HL-60/S4 (cell line): Measurements from ENCODE around the gene GPN2.
"Not testable (repeated sequence)": the region's sequence is repeated elsewhere in the genome, so short reads cannot be mapped to it uniquely, and the experiment has no call there.

Experiments
- in situ Hi-C: fragments of 300-500 bp; cut with MboI; formaldehyde crosslinking; loops from 2 replicates; pipeline ENCODE4 v1.14.3; 2022; ENCODE audit warnings: low sequenced_read_pairs

Gene GPN2

GRCh38 chr1:26837665-26838064 is 52.4 kb downstream of the GPN2 start:
- in situ Hi-C loops = not testable (repeated sequence)

DNA sequence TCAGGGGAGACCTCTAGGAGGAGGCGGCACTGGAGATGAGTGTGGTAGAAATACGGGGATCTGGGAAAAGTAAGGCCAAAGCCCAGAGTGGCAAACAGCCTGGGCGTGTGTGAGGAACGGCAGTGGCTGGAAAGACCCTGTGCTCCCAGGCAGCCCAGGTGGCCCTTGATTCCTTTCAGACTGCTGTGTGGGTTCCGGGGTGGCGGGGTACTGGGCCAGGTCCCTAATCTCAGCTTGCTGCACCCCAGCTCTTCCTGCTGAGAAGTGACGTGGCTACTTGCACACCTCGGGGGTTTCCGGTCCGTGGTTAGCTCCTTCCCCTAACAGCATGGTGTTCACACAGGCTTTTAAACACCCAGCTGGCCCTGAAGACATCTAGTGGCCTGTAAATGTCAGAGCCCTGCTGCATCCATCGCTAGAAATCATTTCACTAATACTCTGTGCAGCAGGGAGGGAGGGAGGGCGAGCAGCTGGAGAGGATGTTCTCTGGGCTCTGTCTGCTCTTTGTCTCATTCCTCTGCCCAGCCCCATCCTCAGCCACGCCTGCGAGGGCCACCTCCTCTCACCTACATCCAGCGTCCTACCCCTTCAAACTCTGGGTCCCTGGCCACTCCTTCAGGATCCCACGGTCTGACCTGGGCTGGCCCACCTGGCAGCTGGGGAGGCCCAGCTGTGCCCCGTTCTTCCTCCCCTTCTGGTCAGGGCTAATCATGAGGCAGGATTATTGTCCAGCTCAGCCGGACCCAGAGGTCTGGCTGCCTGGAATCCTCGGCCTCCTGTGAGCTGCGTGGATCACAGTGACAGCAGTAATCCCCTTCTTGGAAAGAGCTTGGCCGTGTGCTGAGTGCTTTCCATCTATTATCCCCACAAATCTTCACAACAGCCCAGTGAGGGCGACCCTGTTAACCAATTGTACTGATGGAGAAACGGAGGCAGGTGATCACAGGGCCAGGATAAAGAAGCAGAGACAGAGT is 56.4 kb downstream of the GPN2 start:
- in situ Hi-C loops = no loop called here

DNA sequence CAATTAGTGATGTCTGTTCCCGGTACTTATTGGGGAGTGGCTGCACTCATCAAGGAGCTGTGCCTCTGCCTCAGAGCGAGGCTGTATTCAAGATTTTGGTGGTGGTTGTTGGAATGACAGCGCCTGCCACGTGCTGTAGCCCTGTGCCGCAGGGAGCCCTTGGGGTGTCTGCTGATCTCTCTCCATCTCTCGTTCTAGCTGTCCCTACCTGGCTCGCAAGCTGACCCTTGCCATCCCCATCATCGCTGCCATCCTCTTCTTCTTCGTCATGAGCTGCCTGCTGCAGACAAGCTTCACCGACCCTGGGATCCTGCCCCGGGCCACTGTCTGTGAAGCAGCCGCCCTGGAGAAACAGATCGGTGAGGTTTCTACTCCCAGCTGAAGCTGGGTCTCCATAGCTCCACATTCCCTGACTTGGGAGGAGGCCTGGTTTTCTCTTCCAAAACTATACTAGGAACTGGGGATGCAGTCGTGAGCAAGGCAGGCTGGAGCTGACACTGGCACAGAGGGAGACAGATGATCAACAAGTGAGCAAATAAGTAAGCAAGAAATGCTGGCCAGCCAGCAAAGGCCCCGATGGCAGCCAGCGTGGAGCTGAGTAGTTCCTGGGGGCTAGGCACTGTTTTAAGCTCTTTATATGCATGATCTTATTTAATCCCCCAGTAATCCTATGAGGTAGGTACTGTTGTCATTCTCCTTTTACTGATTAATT is 57.7 kb downstream of the GPN2 start:
- in situ Hi-C loops = no loop called here

- in situ Hi-C loops = no loop called here
Observed at GRCh38 chr1:26831546-26832248, 58.4 kb downstream of the GPN2 start.

GRCh38 chr1:26831059-26831458 is 59.0 kb downstream of the GPN2 start:
- in situ Hi-C loops = no loop called here

DNA sequence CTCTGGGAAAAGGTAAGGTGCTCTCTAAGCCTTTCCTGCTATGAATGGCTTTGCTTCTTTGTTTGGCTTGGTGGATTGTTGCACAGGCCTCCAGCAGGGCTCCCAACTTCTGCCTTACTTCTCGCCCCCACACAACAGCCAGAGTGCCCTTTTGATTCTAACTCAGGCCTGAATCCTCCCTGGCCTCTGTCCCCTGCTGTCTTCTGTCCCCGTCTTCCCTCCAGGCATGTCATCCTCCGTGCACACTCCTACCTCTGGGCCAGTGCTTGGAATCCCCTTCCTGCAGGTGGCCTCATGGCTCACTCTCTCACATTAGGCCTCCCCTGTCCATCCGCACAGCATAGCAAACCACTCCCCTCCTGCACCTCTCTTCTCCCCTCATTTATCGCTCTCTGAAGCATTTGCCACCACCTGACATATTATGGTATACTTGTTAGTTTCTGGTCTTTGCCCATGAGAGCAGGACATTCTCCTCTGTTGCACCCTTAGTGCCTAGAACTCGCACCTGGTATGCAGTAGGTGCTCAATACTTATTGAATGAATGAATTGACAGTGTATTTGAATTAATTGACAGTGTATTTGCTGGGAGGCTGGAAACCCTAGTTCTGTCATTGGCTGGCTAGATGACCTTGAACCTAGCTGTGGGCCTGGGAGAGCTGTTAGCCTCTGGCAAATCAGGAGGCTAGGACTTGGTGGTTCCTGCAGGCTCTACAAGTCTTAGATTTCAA is 60.7 kb downstream of the GPN2 start:
- in situ Hi-C loops = no loop called here

GRCh38 chr1:26828411-26828991 is 61.6 kb downstream of the GPN2 start:
- in situ Hi-C loops = no loop called here

DNA sequence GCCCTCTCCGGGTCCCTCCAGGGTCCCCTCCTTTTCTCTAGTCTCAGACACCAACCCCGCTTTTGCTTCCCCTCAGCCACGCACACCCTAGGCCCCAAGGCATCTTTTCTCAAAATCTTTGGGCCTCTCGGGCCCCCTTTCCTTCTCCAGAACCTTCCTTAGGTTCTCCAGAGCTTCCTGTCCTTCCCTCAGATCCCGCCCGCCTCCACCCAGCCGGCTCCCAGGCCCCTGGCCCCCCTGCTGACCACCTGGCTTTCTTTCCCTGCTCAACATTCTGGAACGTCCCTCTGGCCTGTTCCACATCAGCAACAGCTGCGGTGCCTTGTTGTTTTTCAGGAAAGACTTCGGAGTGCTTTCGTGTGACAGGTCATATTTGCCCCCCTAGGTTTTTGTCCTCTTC is 62.4 kb downstream of the GPN2 start:
- in situ Hi-C loops = no loop called here

DNA sequence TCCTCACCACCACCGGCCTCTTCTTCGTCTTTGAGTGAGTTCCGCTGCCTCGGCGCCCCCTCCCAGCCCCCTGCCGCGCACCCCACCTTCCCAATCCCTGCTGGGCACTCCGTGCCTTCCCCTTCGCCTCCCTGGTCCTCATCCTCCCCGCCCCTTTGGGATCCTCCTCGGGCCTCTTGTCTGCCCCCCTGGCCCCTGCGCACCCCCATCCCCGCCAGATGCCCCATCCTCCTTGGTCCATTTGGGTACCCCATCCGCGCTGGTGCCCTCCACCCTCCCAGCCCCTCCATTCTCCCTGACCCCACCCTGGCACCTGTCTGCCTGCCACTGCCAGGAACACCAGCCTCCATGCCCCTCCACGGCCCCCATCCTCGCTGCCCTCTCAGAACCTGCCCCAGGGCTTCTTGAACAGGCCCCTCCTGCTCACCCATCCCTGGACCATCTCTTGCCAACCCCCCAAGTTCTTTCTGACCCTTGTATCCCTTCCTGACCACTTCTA is 62.9 kb downstream of the GPN2 start:
- in situ Hi-C loops = no loop called here

DNA sequence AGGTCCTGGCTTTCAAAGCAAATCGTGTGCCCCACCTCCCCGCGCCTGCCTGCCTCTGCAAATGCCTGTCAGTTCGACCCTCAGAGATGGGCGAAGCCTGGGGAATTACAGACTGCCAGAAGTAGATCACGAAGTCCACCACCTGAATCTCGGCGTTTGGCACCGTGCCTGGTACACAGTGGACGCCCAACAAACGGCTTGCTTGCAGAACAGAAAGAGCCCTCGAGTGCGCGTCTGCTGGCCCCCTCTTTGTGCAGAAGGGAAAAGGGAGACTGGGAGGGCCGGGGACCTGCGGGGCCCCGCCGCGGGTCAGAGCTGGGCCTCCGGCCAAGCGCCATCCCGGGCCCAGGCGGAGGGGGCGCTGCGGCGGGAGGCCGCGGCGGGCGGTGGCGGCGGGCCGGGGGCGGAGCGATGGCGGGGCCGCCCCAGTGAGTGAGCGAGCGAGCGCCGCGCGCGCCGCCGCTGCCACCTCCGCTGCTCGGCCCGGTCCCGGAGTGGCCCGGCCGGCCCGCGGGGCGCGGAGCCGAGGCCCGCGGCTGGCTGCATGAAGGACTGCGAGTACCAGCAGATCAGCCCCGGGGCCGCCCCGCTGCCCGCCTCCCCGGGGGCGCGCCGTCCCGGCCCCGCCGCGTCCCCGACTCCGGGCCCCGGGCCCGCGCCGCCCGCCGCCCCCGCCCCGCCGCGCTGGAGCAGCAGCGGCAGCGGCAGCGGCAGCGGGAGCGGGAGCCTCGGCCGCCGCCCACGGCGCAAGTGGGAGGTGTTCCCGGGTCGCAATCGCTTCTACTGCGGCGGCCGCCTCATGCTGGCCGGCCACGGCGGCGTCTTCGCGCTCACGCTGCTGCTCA is 63.6 kb downstream of the GPN2 start, which contains the start of gene ZDHHC18:
Gene ZDHHC18, plus strand, starts transcription at position 428 of the 845 bp plus-strand sequence. Its CDS starts 117 bp downstream, at position 545.
- in situ Hi-C loops = no loop called here
